ENCODE data around the gene CTSW.

DNA sequence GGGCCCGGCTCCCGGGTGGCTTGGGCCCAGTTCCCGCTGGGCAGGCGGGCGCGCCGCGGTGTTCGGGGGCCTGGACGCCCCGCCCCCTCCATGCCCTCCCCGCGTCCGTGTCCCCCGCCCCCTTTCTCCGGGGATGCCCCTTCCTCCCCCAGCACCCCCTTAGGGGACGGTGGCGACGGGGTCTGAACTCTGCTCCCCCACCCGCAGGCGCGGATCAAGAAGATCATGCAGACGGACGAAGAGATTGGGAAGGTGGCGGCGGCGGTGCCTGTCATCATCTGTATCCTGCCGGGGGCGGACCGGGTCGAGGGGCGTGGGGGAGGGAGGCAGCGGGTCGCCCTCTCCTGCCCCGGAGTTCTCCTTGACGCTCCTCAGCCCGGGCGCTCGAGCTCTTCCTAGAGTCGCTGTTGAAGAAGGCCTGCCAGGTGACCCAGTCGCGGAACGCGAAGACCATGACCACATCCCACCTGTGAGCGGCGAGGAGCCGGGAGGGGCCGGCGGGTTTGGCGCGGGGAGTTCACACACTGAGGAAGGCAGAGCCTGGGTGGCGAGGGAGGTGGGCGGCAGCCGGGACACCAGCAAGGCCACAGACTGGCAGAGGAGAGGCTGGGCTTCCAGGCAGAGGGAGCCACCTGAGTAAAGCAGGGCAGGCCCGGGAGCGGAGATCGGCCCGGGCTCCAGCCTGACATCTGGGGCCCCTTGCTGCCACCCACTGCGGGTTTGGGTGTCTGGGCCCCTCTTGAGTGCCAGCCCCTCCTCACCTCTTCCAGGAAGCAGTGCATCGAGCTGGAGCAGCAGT lies 40.1 kb downstream of the CTSW start:
- TF ChIP-seq CTCF (IDR thresholded peaks at IDR 0.05; ENCODE audit: insufficient read depth, low read length, poor library complexity, severe bottlenecking) (no peak), EZH2phosphoT487 (conservative IDR thresholded peaks at IDR 0.05; ENCODE audit: low read length) (no peak)

Data from SU-DHL-6 (cell line).